Suprapubic skin (tissue), 4 donors: Measurements from ENCODE around the gene ECE2. TPM values are rescaled to one million over a fixed set of nuclear protein-coding genes. Genes with fewer than 3 reads are reported as not detected.

ENCODE experiments used
- DNase-seq, 2 donors: peaks; one replicate each; pipeline ENCODE4 v3.0.0-alpha.2; 2019; ENCODE audit warnings: low spot score in 2 of 2
- H3K27ac ChIP-seq: fragments of 200-600 bp; sonication (generic); one replicate; pipeline ENCODE4 v1.5.1; 2019
- H3K27me3 ChIP-seq: fragments of 200-600 bp; sonication (generic); one replicate; pipeline ENCODE4 v1.5.1; 2019
- H3K36me3 ChIP-seq: fragments of 200-600 bp; sonication (generic); one replicate; pipeline ENCODE4 v1.5.1; 2019
- H3K4me1 ChIP-seq: fragments of 200-600 bp; sonication (generic); one replicate; pipeline ENCODE4 v1.5.1; 2019
- H3K4me3 ChIP-seq: fragments of 200-600 bp; sonication (generic); one replicate; pipeline ENCODE4 v1.5.1; 2019; ENCODE audit warnings: mild to moderate bottlenecking
- H3K9me3 ChIP-seq: fragments of 200-600 bp; sonication (generic); one replicate; pipeline ENCODE4 v1.5.1; 2019
- EP300 ChIP-seq: sonication (generic); formaldehyde crosslinking; IDR thresholded peaks from one replicate; pipeline ENCODE4 v1.6.1; 2017; ENCODE audit warnings: antibody characterized with exemption
- POLR2A ChIP-seq, 2 donors: fragments of 450-650 bp; IDR thresholded peaks; one replicate each; pipeline ENCODE4 v1.6.1; 2017; ENCODE audit warnings: antibody characterized with exemption in 2 of 2, mild to moderate bottlenecking in 2 of 2, moderate library complexity in 2 of 2
- POLR2AphosphoS5 ChIP-seq, 3 donors: sonication (generic); formaldehyde crosslinking; IDR thresholded peaks; one replicate each; pipeline ENCODE4 v1.6.1; 2017; ENCODE audit warnings: antibody characterized with exemption in 3 of 3
- WGBS: methylation state at CpG from one replicate; pipeline ENCODE4 v1.1.5; 2018; 5-methylcytosine and 5-hydroxymethylcytosine counted together
- total RNA-seq, 4 donors: library from RNA; depleted of rRNA; stranded (reverse); fragments of >200 nt; gene quantifications; one replicate each; pipeline ENCODE4 v1.1.0, GENCODE V29; 2016
- TF ChIP-seq, protein P1 (sequence below), 2 donors: fragments of 200-600 bp in 1 of 2; fragments of 450-650 bp in 1 of 2; sonication (generic) in 1 of 2; IDR thresholded peaks; one replicate each; pipeline ENCODE4 v1.5.1; 2016 to 2019; ENCODE audit warnings: antibody characterized with exemption in 2 of 2, mild to moderate bottlenecking in 1 of 2, moderate library complexity in 1 of 2

ECE2 gene
- total RNA-seq, 4 donors from 2014 or later = not detected

- Histone ChIP-seq H3K4me3 (no peak overlapping the region), H3K9me3 (no peaks in the 10 kb centered on the region), H3K27me3 (peaks cover 57% of the 10 kb centered on the region), H3K4me1 (peaks cover 33% of the 10 kb centered on the region), H3K27ac (no peak overlapping the region), H3K36me3 (peaks cover 4% of the 10 kb centered on the region)
- TF ChIP-seq, protein P1, sequence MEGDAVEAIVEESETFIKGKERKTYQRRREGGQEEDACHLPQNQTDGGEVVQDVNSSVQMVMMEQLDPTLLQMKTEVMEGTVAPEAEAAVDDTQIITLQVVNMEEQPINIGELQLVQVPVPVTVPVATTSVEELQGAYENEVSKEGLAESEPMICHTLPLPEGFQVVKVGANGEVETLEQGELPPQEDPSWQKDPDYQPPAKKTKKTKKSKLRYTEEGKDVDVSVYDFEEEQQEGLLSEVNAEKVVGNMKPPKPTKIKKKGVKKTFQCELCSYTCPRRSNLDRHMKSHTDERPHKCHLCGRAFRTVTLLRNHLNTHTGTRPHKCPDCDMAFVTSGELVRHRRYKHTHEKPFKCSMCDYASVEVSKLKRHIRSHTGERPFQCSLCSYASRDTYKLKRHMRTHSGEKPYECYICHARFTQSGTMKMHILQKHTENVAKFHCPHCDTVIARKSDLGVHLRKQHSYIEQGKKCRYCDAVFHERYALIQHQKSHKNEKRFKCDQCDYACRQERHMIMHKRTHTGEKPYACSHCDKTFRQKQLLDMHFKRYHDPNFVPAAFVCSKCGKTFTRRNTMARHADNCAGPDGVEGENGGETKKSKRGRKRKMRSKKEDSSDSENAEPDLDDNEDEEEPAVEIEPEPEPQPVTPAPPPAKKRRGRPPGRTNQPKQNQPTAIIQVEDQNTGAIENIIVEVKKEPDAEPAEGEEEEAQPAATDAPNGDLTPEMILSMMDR (IDR thresholded peaks at IDR 0.05) = no peak
- TF ChIP-seq POLR2A (IDR thresholded peaks at IDR 0.05) = no peak
- no peak for TF ChIP-seq POLR2AphosphoS5 (IDR thresholded peaks at IDR 0.05)
- no peak for TF ChIP-seq EP300
- no peak for DNase-seq
- WGBS = 88% methylated on average over 5 of the region's 5 CpGs
Observed at GRCh38 chr3:184258926-184259325, 16.9 kb upstream of the ECE2 start.

- peak overlapping the region; percentile 50 for H3K4me3 ChIP-seq
- peaks cover 33% of the 10 kb centered on the region for H3K4me1 ChIP-seq
- peaks cover 62% of the 10 kb centered on the region for H3K27me3 ChIP-seq
- 35% methylated on average over 10 of the region's 28 CpGs for WGBS
- TF ChIP-seq POLR2AphosphoS5 (IDR thresholded peaks at IDR 0.05) (no peak), POLR2A (IDR thresholded peaks at IDR 0.05) (no peak), EP300 (no peak)
- TF ChIP-seq, protein P1 (IDR thresholded peaks at IDR 0.05) = no peak
- H3K27ac ChIP-seq = no peak overlapping the region
- DNase-seq = no peak
- H3K36me3 ChIP-seq = peaks cover 4% of the 10 kb centered on the region
- no peaks in the 10 kb centered on the region for H3K9me3 ChIP-seq
Observed at GRCh38 chr3:184259396-184259877, 16.4 kb upstream of the ECE2 start.

- WGBS = under 1% methylated on average over 19 of the region's 91 CpGs
- peaks cover 33% of the 10 kb centered on the region for H3K4me1 ChIP-seq
- no peaks in the 10 kb centered on the region for H3K9me3 ChIP-seq
Observed at GRCh38 chr3:184259878-184260723, 15.7 kb upstream of the ECE2 start.

DNA sequence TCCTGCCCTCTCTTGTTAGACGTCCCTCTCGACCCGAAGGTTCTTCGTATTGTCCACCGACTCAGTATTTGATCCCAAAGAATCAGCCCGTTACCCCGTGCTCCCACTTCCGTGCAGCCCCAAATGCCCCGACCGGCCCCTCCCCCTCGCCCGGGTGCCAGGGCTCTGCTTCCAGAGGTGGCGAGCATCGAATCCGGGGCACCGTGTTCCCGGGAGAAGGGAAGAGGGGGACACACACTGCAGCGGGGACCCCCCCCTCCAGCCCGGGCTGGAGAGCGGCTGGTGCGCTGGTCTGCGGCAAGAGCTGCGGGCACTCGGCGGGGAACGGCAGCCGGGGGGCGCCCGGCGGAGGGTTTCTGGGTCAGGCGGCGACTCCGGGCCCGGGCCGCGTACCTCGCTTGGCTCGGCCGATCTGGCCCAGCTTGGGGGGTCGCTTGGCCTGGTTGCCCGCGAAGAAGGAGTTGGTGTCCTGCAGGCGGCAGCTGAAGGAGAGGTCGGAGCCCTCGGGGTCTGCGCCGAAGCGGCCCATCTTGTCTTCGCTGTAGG lies 15.0 kb upstream of the ECE2 start:
- peak overlapping the region; percentile 50 for H3K4me3 ChIP-seq
- no peak for DNase-seq
- 4% methylated on average over 8 of the region's 49 CpGs for WGBS
- peaks cover 4% of the 10 kb centered on the region for H3K36me3 ChIP-seq
- H3K27ac ChIP-seq = no peak overlapping the region
- TF ChIP-seq, protein P1 (IDR thresholded peaks at IDR 0.05) = no peak
- TF ChIP-seq POLR2A (IDR thresholded peaks at IDR 0.05) (no peak), EP300 (no peak), POLR2AphosphoS5 (IDR thresholded peaks at IDR 0.05) (no peak)
- H3K4me1 ChIP-seq = peaks cover 33% of the 10 kb centered on the region
- H3K9me3 ChIP-seq = no peaks in the 10 kb centered on the region
- H3K27me3 ChIP-seq = peaks cover 66% of the 10 kb centered on the region

More at GRCh38 chr3:184259878-184260723, 15.7 kb upstream of the ECE2 start:
- Histone ChIP-seq H3K4me3 (peak overlapping the region; percentile 50), H3K27ac (no peak overlapping the region), H3K36me3 (peaks cover 4% of the 10 kb centered on the region), H3K27me3 (peaks cover 66% of the 10 kb centered on the region)
- TF ChIP-seq POLR2A (IDR thresholded peaks at IDR 0.05) = no peak
- TF ChIP-seq EP300 = no peak
- no peak for TF ChIP-seq POLR2AphosphoS5 (IDR thresholded peaks at IDR 0.05)
- TF ChIP-seq, protein P1 (IDR thresholded peaks at IDR 0.05) = no peak
- no peak for DNase-seq

DNA sequence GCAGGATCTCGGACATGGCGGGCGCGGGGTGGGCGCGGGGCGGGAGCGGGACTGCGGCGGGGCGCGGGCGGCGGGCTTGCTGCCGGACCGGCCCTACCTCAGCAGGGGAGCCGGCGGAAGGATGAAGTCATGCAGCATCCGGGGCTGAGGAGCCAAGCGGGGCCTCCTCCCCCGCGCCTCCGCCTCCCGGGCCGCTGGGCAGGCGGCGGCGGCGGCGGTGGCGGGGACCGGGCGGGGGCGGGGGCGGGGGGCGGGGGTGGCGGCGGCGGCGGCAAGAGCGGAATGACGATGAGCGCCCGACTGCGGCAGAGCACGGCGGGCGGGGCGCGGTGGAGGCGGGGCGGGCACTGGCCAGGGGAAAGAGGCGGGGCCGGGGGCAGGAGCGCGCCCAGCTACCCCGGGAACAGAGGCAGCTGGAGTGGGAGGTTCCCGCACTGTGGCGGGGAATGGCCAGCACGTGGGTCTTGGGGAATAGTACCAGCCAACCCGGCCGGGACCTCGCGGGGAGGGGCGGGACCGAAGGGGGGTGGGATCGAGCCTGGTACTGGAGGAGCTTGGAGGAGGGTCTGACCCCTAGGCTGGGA lies 14.5 kb upstream of the ECE2 start, which contains the start of gene CAMK2N2:
CAMK2N2 (minus strand) TSS at position 284 of the 584 bp plus-strand sequence; CDS start at position 16, 268 bp downstream.
- 0% methylated on average over 8 of the region's 67 CpGs for WGBS
- Histone ChIP-seq H3K27ac (no peak within 1 kb of the TSS), H3K4me3 (peak within 1 kb of the TSS; percentile 50), H3K27me3 (peaks cover 66% of the 10 kb centered on the region), H3K9me3 (no peaks in the 10 kb centered on the region), H3K4me1 (peaks cover 33% of the 10 kb centered on the region), H3K36me3 (peaks cover 4% of the 10 kb centered on the region)
- no peak for TF ChIP-seq POLR2AphosphoS5 (IDR thresholded peaks at IDR 0.05)
- TF ChIP-seq, protein P1 (IDR thresholded peaks at IDR 0.05) = no peak
- no peak for TF ChIP-seq EP300
- no peak for TF ChIP-seq POLR2A (IDR thresholded peaks at IDR 0.05)
- no peak for DNase-seq
